Measurements from ENCODE around the gene EXO1. TPM values are rescaled to one million over a fixed set of nuclear protein-coding genes. Genes with fewer than 3 reads are reported as not detected.

The EXO1 gene
- total RNA-seq, 1 experiment from 2014 or later: 36.5 TPM

DNA sequence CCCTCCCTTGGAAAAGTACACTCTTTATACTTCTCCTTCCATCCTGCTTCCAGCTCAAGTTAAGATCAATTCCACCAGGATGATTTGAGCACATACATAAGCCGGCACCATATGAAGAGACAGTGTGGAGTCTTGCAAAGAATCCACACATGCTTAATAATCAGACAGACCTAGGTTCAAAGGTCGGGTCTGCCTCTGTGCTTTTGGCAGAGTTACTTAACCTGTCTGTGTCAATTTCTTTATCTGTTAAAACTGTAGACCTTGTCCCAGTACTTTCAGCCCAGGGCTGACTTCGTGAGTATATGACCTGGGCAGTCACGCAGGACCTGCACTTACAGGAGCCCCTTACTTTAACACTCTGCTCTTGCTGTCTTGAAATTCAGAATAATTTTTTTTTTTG is 79.3 kb downstream of the EXO1 start:
- H3K4me3 Mint-ChIP-seq: no peak overlapping the region
- no peaks in the 10 kb centered on the region for H3K27me3 Mint-ChIP-seq (ENCODE audit: low read depth)
- no peaks in the 10 kb centered on the region for H3K36me3 Mint-ChIP-seq
- H3K9me3 Mint-ChIP-seq: no peaks in the 10 kb centered on the region
- no peak for DNase-seq (ENCODE audit: low spot score)
- ATAC-seq: no peak
- peak overlapping the region; percentile 78; the same call in 1 of the 2 replicates for H3K27ac Mint-ChIP-seq
- ChIA-PET CTCF (no interaction called here), POLR2A (no interaction called here)
- H3K4me1 Mint-ChIP-seq: peaks cover 4% of the 10 kb centered on the region
- TF ChIP-seq ZNF121 (CRISPR knock-in tag; IDR thresholded peaks at IDR 0.05) (no peak), GTF2I (CRISPR knock-in tag; conservative IDR thresholded peaks at IDR 0.05) (no peak), NR1H2 (CRISPR knock-in tag; IDR thresholded peaks at IDR 0.05) (no peak), FOXP1 (CRISPR knock-in tag; IDR thresholded peaks at IDR 0.05; ENCODE audit: borderline replicate concordance) (no peak), ZNF317 (CRISPR knock-in tag; IDR thresholded peaks at IDR 0.05; ENCODE audit: borderline replicate concordance, low read depth) (no peak), TCF7 (CRISPR knock-in tag; IDR thresholded peaks at IDR 0.05; ENCODE audit: low read depth) (no peak), IRF2 (CRISPR knock-in tag; IDR thresholded peaks at IDR 0.05; ENCODE audit: borderline replicate concordance, low read depth) (no peak), RORB (CRISPR knock-in tag; IDR thresholded peaks at IDR 0.05) (no peak)
- TF ChIP-seq, protein P1, sequence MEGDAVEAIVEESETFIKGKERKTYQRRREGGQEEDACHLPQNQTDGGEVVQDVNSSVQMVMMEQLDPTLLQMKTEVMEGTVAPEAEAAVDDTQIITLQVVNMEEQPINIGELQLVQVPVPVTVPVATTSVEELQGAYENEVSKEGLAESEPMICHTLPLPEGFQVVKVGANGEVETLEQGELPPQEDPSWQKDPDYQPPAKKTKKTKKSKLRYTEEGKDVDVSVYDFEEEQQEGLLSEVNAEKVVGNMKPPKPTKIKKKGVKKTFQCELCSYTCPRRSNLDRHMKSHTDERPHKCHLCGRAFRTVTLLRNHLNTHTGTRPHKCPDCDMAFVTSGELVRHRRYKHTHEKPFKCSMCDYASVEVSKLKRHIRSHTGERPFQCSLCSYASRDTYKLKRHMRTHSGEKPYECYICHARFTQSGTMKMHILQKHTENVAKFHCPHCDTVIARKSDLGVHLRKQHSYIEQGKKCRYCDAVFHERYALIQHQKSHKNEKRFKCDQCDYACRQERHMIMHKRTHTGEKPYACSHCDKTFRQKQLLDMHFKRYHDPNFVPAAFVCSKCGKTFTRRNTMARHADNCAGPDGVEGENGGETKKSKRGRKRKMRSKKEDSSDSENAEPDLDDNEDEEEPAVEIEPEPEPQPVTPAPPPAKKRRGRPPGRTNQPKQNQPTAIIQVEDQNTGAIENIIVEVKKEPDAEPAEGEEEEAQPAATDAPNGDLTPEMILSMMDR (IDR thresholded peaks at IDR 0.05): no peak
- TF ChIP-seq, protein P2, sequence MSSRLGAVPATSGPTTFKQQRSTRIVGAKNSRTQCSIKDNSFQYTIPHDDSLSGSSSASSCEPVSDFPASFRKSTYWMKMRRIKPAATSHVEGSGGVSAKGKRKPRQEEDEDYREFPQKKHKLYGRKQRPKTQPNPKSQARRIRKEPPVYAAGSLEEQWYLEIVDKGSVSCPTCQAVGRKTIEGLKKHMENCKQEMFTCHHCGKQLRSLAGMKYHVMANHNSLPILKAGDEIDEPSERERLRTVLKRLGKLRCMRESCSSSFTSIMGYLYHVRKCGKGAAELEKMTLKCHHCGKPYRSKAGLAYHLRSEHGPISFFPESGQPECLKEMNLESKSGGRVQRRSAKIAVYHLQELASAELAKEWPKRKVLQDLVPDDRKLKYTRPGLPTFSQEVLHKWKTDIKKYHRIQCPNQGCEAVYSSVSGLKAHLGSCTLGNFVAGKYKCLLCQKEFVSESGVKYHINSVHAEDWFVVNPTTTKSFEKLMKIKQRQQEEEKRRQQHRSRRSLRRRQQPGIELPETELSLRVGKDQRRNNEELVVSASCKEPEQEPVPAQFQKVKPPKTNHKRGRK (CRISPR knock-in tag; IDR thresholded peaks at IDR 0.05; ENCODE audit: borderline replicate concordance): no peak
- TF ChIP-seq, protein P3, sequence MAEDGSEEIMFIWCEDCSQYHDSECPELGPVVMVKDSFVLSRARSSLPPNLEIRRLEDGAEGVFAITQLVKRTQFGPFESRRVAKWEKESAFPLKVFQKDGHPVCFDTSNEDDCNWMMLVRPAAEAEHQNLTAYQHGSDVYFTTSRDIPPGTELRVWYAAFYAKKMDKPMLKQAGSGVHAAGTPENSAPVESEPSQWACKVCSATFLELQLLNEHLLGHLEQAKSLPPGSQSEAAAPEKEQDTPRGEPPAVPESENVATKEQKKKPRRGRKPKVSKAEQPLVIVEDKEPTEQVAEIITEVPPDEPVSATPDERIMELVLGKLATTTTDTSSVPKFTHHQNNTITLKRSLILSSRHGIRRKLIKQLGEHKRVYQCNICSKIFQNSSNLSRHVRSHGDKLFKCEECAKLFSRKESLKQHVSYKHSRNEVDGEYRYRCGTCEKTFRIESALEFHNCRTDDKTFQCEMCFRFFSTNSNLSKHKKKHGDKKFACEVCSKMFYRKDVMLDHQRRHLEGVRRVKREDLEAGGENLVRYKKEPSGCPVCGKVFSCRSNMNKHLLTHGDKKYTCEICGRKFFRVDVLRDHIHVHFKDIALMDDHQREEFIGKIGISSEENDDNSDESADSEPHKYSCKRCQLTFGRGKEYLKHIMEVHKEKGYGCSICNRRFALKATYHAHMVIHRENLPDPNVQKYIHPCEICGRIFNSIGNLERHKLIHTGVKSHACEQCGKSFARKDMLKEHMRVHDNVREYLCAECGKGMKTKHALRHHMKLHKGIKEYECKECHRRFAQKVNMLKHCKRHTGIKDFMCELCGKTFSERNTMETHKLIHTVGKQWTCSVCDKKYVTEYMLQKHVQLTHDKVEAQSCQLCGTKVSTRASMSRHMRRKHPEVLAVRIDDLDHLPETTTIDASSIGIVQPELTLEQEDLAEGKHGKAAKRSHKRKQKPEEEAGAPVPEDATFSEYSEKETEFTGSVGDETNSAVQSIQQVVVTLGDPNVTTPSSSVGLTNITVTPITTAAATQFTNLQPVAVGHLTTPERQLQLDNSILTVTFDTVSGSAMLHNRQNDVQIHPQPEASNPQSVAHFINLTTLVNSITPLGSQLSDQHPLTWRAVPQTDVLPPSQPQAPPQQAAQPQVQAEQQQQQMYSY (CRISPR knock-in tag; IDR thresholded peaks at IDR 0.05): no peak

- H3K4me3 Mint-ChIP-seq: no peak overlapping the region
- DNase-seq (ENCODE audit: low spot score) (no peak), ATAC-seq (no peak)
- H3K27ac Mint-ChIP-seq: no peak overlapping the region
- H3K4me1 Mint-ChIP-seq: peaks cover 18% of the 10 kb centered on the region
- no peaks in the 10 kb centered on the region for H3K36me3 Mint-ChIP-seq
- H3K27me3 Mint-ChIP-seq (ENCODE audit: low read depth): no peaks in the 10 kb centered on the region
- ChIA-PET CTCF (interaction anchor here (0.6 to 0.9 kb wide), 2 partner anchors 66 to 86 kb away, joined by 3 to 5 read pairs; no protein-coding TSS in a partner anchor), POLR2A (interaction anchor here (0.6 kb wide), 1 partner anchor 1749 kb away, joined by 5 read pairs; no protein-coding TSS in a partner anchor)
- peaks cover under 1% of the 10 kb centered on the region; the same call in 1 of the 2 replicates for H3K9me3 Mint-ChIP-seq
- TF ChIP-seq FOXK1 (CRISPR knock-in tag; IDR thresholded peaks at IDR 0.05) (no peak), ZBTB43 (CRISPR knock-in tag; IDR thresholded peaks at IDR 0.05) (no peak), ELF4 (CRISPR knock-in tag; IDR thresholded peaks at IDR 0.05; ENCODE audit: low read depth) (no peak), AFF4 (CRISPR knock-in tag; IDR thresholded peaks at IDR 0.05; ENCODE audit: borderline replicate concordance) (no peak), JAZF1 (CRISPR knock-in tag; IDR thresholded peaks at IDR 0.05) (no peak), ZNF263 (CRISPR knock-in tag; IDR thresholded peaks at IDR 0.05; ENCODE audit: low read depth) (no peak), ZNF138 (CRISPR knock-in tag; conservative IDR thresholded peaks at IDR 0.05) (no peak), ETV6 (CRISPR knock-in tag; IDR thresholded peaks at IDR 0.05) (no peak), NR3C1 (CRISPR knock-in tag; conservative IDR thresholded peaks at IDR 0.05; ENCODE audit: low read depth) (no peak), MLX (CRISPR knock-in tag; IDR thresholded peaks at IDR 0.05) (no peak), PRRX2 (CRISPR knock-in tag; IDR thresholded peaks at IDR 0.05) (no peak), ZNF396 (CRISPR knock-in tag; IDR thresholded peaks at IDR 0.05; ENCODE audit: borderline replicate concordance) (no peak), NFE2L1 (CRISPR knock-in tag; IDR thresholded peaks at IDR 0.05) (no peak)
Measured at GRCh38 chr1:241932845-241933244, 84.8 kb downstream of the EXO1 start.
